ENCODE results near the gene PALLD.
"Not testable (repeated sequence)": the region's sequence is repeated elsewhere in the genome, so short reads cannot be mapped to it uniquely, and the experiment has no call there.

Gene PALLD

GRCh38 chr4:168796362-168797106, 299.7 kb downstream of the PALLD start:
- DNase-seq (ENCODE audit: low read depth) = peak; percentile 64

GRCh38 chr4:168797194-168797593, 300.3 kb downstream of the PALLD start:
- no peak for DNase-seq (ENCODE audit: low read depth)

GRCh38 chr4:168797738-168798375, 301.0 kb downstream of the PALLD start:
- DNase-seq (ENCODE audit: low read depth) = no peak

GRCh38 chr4:168800926-168801325, 304.1 kb downstream of the PALLD start:
- DNase-seq (ENCODE audit: low read depth) = no peak

GRCh38 chr4:168802222-168802621, 305.4 kb downstream of the PALLD start:
- no peak for DNase-seq (ENCODE audit: low read depth)

- DNase-seq (ENCODE audit: low read depth) = not testable (repeated sequence)
These were observed 306.2 kb downstream of the PALLD start for GRCh38 chr4:168803052-168803451.

- no peak for DNase-seq (ENCODE audit: low read depth)
These were observed 306.9 kb downstream of the PALLD start for GRCh38 chr4:168803732-168804131.

GRCh38 chr4:168804146-168804545, 307.3 kb downstream of the PALLD start:
- no peak for DNase-seq (ENCODE audit: low read depth)

- no peak for DNase-seq (ENCODE audit: low read depth)
These were observed 308.5 kb downstream of the PALLD start for GRCh38 chr4:168805341-168805740.

- not testable (repeated sequence) for DNase-seq (ENCODE audit: low read depth)
These were observed 309.4 kb downstream of the PALLD start for GRCh38 chr4:168806247-168806646.

- DNase-seq (ENCODE audit: low read depth) = no peak
These were observed 314.4 kb downstream of the PALLD start for GRCh38 chr4:168811207-168811606.

- DNase-seq (ENCODE audit: low read depth) = no peak
These were observed 315.2 kb downstream of the PALLD start for GRCh38 chr4:168811786-168812651.

GRCh38 chr4:168812806-168813205, 316.0 kb downstream of the PALLD start:
- no peak for DNase-seq (ENCODE audit: low read depth)

- DNase-seq (ENCODE audit: low read depth) = no peak
These were observed 317.0 kb downstream of the PALLD start for GRCh38 chr4:168813890-168814289.

GRCh38 chr4:168815379-168816345, 318.8 kb downstream of the PALLD start:
- DNase-seq (ENCODE audit: low read depth) = no peak

GRCh38 chr4:168817370-168817769, 320.5 kb downstream of the PALLD start:
- no peak for DNase-seq (ENCODE audit: low read depth)

- DNase-seq (ENCODE audit: low read depth) = no peak
These were observed 325.6 kb downstream of the PALLD start for GRCh38 chr4:168822481-168822880.

GRCh38 chr4:168825975-168826374, 329.1 kb downstream of the PALLD start:
- no peak for DNase-seq (ENCODE audit: low read depth)

GRCh38 chr4:168826620-168827019, 329.8 kb downstream of the PALLD start:
- no peak for DNase-seq (ENCODE audit: low read depth)

- DNase-seq (ENCODE audit: low read depth) = no peak
These were observed 334.1 kb downstream of the PALLD start for GRCh38 chr4:168830777-168831512.

- no peak for DNase-seq (ENCODE audit: low read depth)
These were observed 334.7 kb downstream of the PALLD start for GRCh38 chr4:168831585-168831918.

All from HS-27A (cell line).